Trophoblast cell (in vitro differentiated cells and primary cell): ENCODE results near the gene AFTPH.

Source experiments
- DNase-seq, 2 donors: peaks; one replicate each; pipeline ENCODE4 v3.0.0-alpha.2; 2016
- H2AFZ ChIP-seq: 2 replicates; pipeline ENCODE4 v1.6.1; 2013; ENCODE audit warnings: low read length, moderate library complexity, mild to moderate bottlenecking; ENCODE audit not compliant: insufficient read depth, poor library complexity
- H2AK5ac ChIP-seq: 2 replicates; pipeline ENCODE4 v1.6.1; 2013; ENCODE audit warnings: mild to moderate bottlenecking, low read length
- H2BK120ac ChIP-seq: 2 replicates; pipeline ENCODE4 v1.6.1; 2013; ENCODE audit warnings: low read length, mild to moderate bottlenecking, moderate library complexity; ENCODE audit not compliant: insufficient read depth, poor library complexity
- H2BK12ac ChIP-seq: 2 replicates; pipeline ENCODE4 v1.6.1; 2013; ENCODE audit warnings: mild to moderate bottlenecking, low read length, moderate library complexity
- H2BK5ac ChIP-seq: 2 replicates; pipeline ENCODE4 v1.6.1; 2013; ENCODE audit warnings: low read length, low read depth, moderate library complexity, mild to moderate bottlenecking; ENCODE audit not compliant: poor library complexity
- H3K14ac ChIP-seq: 2 replicates; pipeline ENCODE4 v1.6.1; 2013; ENCODE audit warnings: mild to moderate bottlenecking, low read length
- H3K18ac ChIP-seq: 2 replicates; pipeline ENCODE4 v1.6.1; 2013; ENCODE audit warnings: mild to moderate bottlenecking, low read length
- H3K23ac ChIP-seq: 2 replicates; pipeline ENCODE4 v1.6.1; 2013; ENCODE audit warnings: low read length
- H3K27ac ChIP-seq: 2 replicates; pipeline ENCODE4 v1.5.1; 2013; ENCODE audit warnings: low read depth, mild to moderate bottlenecking, inconsistent platforms, low read length, moderate library complexity
- H3K27me3 ChIP-seq: 2 replicates; pipeline ENCODE4 v1.6.1; 2013; ENCODE audit warnings: inconsistent platforms, mild to moderate bottlenecking, low read length, moderate library complexity; ENCODE audit not compliant: insufficient read depth
- H3K36me3 ChIP-seq, 2 experiments: 1 replicate in 1 of 2; 2 replicates in 1 of 2; pipeline ENCODE4 v1.6.1; 2013; ENCODE audit warnings: low read length in 2 of 2, mild to moderate bottlenecking in 2 of 2, moderate library complexity in 1 of 2; ENCODE audit not compliant: insufficient read depth in 2 of 2, control insufficient read depth in 1 of 2
- H3K4ac ChIP-seq: 2 replicates; pipeline ENCODE4 v1.6.1; 2013; ENCODE audit warnings: low read depth, mild to moderate bottlenecking, low read length, moderate library complexity
- H3K4me1 ChIP-seq, 2 experiments: 1 replicate in 1 of 2; 2 replicates in 1 of 2; pipeline ENCODE4 v1.6.1; 2013; ENCODE audit warnings: low read length in 2 of 2, mild to moderate bottlenecking in 2 of 2, moderate library complexity in 1 of 2; ENCODE audit not compliant: insufficient read depth in 2 of 2, control insufficient read depth in 1 of 2
- H3K4me2 ChIP-seq: 2 replicates; pipeline ENCODE4 v1.6.1; 2013; ENCODE audit warnings: inconsistent platforms, mild to moderate bottlenecking, low read length, moderate library complexity
- H3K4me3 ChIP-seq: 2 replicates; pipeline ENCODE4 v1.5.1; 2013; ENCODE audit warnings: mild to moderate bottlenecking, low read depth, low read length, inconsistent platforms
- H3K79me1 ChIP-seq: one replicate; pipeline ENCODE4 v1.6.1; 2013; ENCODE audit warnings: low read length
- H3K79me2 ChIP-seq: 2 replicates; pipeline ENCODE4 v1.6.1; 2013; ENCODE audit warnings: low read length, mild to moderate bottlenecking; ENCODE audit not compliant: control insufficient read depth, insufficient read depth, poor library complexity
- H3K9ac ChIP-seq: 2 replicates; pipeline ENCODE4 v1.6.1; 2013; ENCODE audit warnings: mild to moderate bottlenecking, low read length
- H3K9me3 ChIP-seq: 2 replicates; pipeline ENCODE4 v1.6.1; 2013; ENCODE audit warnings: low read depth, mild to moderate bottlenecking, control low read depth, inconsistent platforms, low read length; ENCODE audit not compliant: insufficient read depth
- H4K12ac ChIP-seq: 2 replicates; pipeline ENCODE4 v1.6.1; 2013; ENCODE audit warnings: low read depth, mild to moderate bottlenecking, low read length, moderate library complexity
- H4K8ac ChIP-seq: 2 replicates; pipeline ENCODE4 v1.6.1; 2013; ENCODE audit warnings: low read depth, mild to moderate bottlenecking, low read length, moderate library complexity
- H4K91ac ChIP-seq: one replicate; pipeline ENCODE4 v1.6.1; 2013; ENCODE audit warnings: low read depth, mild to moderate bottlenecking, low read length, moderate library complexity
- WGBS: extraction: QIAGEN DNeasy Blood & Tissue Kit; methylation state at CpG from one replicate; pipeline ENCODE4 v1.1.7; 2013; ENCODE audit warnings: missing lambda C conversion rate; ENCODE audit not compliant: insufficient read length, insufficient coverage; ENCODE audit errors: extremely low coverage; 5-methylcytosine and 5-hydroxymethylcytosine counted together

The AFTPH gene

DNA sequence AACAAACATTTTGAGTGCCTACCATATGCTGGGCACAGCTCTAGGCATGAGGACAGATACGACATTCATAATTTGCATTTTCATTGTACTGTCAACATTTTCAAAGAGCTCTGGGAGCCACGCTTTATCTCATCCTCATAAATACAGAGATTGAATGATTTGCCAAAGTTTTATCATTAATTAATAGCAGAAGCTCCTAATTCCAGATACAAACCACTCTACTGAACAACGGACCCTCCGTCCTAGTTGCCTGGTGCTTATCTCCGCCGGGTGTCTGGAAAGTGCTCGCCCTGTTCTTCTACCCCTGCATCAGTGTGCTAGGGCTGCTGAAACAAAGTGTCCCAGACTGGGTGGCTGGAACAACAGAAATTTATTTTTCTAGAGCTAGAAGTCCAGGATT lies 105.7 kb downstream of the AFTPH start:
- peaks cover 0 to 3% of the 10 kb centered on the region in 2 experiments for H3K4me1 ChIP-seq
- H3K27me3 ChIP-seq = no peaks in the 10 kb centered on the region
- no CpG with 5 or more reads among the region's 7 CpGs for WGBS
- H4K91ac ChIP-seq = no peak overlapping the region
- no peak overlapping the region for H2BK120ac ChIP-seq
- no peak overlapping the region for H3K18ac ChIP-seq
- H3K23ac ChIP-seq = no peak overlapping the region
- DNase-seq = no peak
- H3K14ac ChIP-seq = no peak overlapping the region
- H2AK5ac ChIP-seq = no peak overlapping the region
- H3K79me1 ChIP-seq = no peaks in the 10 kb centered on the region
- no peak overlapping the region for H2AFZ ChIP-seq
- no peak overlapping the region for H3K4me3 ChIP-seq
- H3K79me2 ChIP-seq = no peaks in the 10 kb centered on the region
- H3K9ac ChIP-seq = no peak overlapping the region
- H3K9me3 ChIP-seq = no peaks in the 10 kb centered on the region
- H2BK12ac ChIP-seq = no peak overlapping the region
- H2BK5ac ChIP-seq = no peak overlapping the region
- H3K4me2 ChIP-seq = no peak overlapping the region
- H3K36me3 ChIP-seq = peaks cover 10 to 17% of the 10 kb centered on the region in 2 experiments
- H4K8ac ChIP-seq = no peak overlapping the region
- no peak overlapping the region for H3K27ac ChIP-seq
- no peak overlapping the region for H4K12ac ChIP-seq
- no peak overlapping the region for H3K4ac ChIP-seq

DNA sequence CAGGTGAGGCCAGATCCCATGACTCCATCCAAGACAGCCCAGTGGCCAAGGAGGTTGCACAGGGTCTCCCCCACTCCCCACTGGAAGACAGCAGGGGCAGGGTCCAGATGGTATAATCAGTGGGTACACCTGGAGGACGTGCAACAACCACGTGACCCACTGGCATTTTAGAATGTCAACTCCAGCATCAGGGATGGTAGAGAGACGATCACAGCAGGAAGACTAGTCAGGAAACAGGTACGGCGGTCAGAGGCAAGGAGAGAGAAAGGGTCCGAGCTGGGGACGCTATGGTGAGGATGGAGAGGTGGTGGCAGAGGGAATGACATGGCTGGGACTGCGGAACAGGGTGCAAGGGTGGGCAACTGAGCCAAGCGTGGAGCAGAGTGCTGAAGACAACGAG lies 106.6 kb downstream of the AFTPH start:
- H3K27ac ChIP-seq = no peak overlapping the region
- no peak overlapping the region for H4K8ac ChIP-seq
- H3K4me2 ChIP-seq = no peak overlapping the region
- H2BK5ac ChIP-seq = no peak overlapping the region
- no peak overlapping the region for H2BK120ac ChIP-seq
- no peak overlapping the region for H3K9ac ChIP-seq
- H3K23ac ChIP-seq = no peak overlapping the region
- peak overlapping the region; percentile 53 for H3K4me3 ChIP-seq
- H3K79me1 ChIP-seq = no peaks in the 10 kb centered on the region
- H2AFZ ChIP-seq = no peak overlapping the region
- H3K4me1 ChIP-seq = peaks cover 0 to 3% of the 10 kb centered on the region in 2 experiments
- no peak overlapping the region for H4K91ac ChIP-seq
- no peak overlapping the region for H3K18ac ChIP-seq
- no peaks in the 10 kb centered on the region for H3K9me3 ChIP-seq
- H3K79me2 ChIP-seq = no peaks in the 10 kb centered on the region
- no peak overlapping the region for H2BK12ac ChIP-seq
- no peak overlapping the region for H3K4ac ChIP-seq
- no peak overlapping the region for H2AK5ac ChIP-seq
- no peaks in the 10 kb centered on the region for H3K27me3 ChIP-seq
- H3K14ac ChIP-seq = no peak overlapping the region
- WGBS = no CpG with 5 or more reads among the region's 10 CpGs
- no peak for DNase-seq
- no peak overlapping the region for H4K12ac ChIP-seq
- peaks cover 12 to 21% of the 10 kb centered on the region in 2 experiments for H3K36me3 ChIP-seq

DNA sequence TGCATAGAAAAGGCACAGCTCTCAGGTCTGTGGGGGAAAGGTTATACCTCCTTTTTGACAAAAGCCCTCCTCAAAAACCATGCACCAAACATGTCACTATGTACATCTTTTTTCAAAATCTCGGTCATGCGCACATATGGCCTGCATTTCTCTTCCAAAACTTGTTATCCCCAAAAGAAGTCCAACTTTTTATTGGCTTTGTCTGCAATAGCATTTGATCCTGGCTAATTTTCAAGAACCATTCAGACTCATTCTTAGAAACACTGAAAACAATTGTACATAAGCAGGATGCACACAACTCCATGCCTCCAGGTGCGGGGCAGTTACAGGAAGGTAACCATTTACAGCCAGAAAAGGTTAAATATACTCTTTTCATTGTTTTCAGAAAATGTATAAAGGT lies 107.6 kb downstream of the AFTPH start:
- H3K18ac ChIP-seq = no peak overlapping the region
- no peak overlapping the region for H3K27ac ChIP-seq
- H3K14ac ChIP-seq = no peak overlapping the region
- H3K4me3 ChIP-seq = no peak overlapping the region
- H4K91ac ChIP-seq = no peak overlapping the region
- H3K79me1 ChIP-seq = no peaks in the 10 kb centered on the region
- H3K4me2 ChIP-seq = no peak overlapping the region
- no peak overlapping the region for H3K9ac ChIP-seq
- H3K23ac ChIP-seq = no peak overlapping the region
- no CpG with 5 or more reads among the region's 3 CpGs for WGBS
- H4K12ac ChIP-seq = no peak overlapping the region
- no peak overlapping the region for H2AK5ac ChIP-seq
- no peak overlapping the region for H2AFZ ChIP-seq
- H4K8ac ChIP-seq = no peak overlapping the region
- no peaks in the 10 kb centered on the region for H3K9me3 ChIP-seq
- H3K4ac ChIP-seq = no peak overlapping the region
- H3K79me2 ChIP-seq = no peaks in the 10 kb centered on the region
- no peak for DNase-seq
- H2BK12ac ChIP-seq = no peak overlapping the region
- H3K36me3 ChIP-seq = peaks cover 19 to 29% of the 10 kb centered on the region in 2 experiments
- H3K4me1 ChIP-seq = peaks cover 0 to 3% of the 10 kb centered on the region in 2 experiments
- no peaks in the 10 kb centered on the region for H3K27me3 ChIP-seq
- H2BK120ac ChIP-seq = no peak overlapping the region
- no peak overlapping the region for H2BK5ac ChIP-seq

- Histone ChIP-seq H3K23ac (no peak overlapping the region), H2AK5ac (no peak overlapping the region), H3K4me3 (no peak overlapping the region), H4K8ac (no peak overlapping the region), H3K18ac (no peak overlapping the region), H3K79me1 (no peaks in the 10 kb centered on the region), H3K4me2 (no peak overlapping the region), H2AFZ (no peak overlapping the region), H2BK5ac (no peak overlapping the region), H3K4ac (no peak overlapping the region), H2BK12ac (no peak overlapping the region), H2BK120ac (no peak overlapping the region), H3K14ac (no peak overlapping the region), H3K27ac (no peak overlapping the region), H4K12ac (no peak overlapping the region), H3K79me2 (no peaks in the 10 kb centered on the region), H3K4me1 (peaks cover 0 to 4% of the 10 kb centered on the region in 2 experiments), H3K27me3 (no peaks in the 10 kb centered on the region), H3K9me3 (no peaks in the 10 kb centered on the region), H3K9ac (no peak overlapping the region), H3K36me3 (peaks cover 19 to 29% of the 10 kb centered on the region in 2 experiments), H4K91ac (no peak overlapping the region)
- WGBS = no CpG with 5 or more reads among the region's 9 CpGs
- DNase-seq = peak in 1 of 2 donors; percentile 23
Measured at GRCh38 chr2:64632835-64633819, 109.0 kb downstream of the AFTPH start.
